A673 (cell line): ENCODE measurements around the gene RS1. TPM values are rescaled to one million over a fixed set of nuclear protein-coding genes. Genes with fewer than 3 reads are reported as not detected.

Experiments
- BruUV-seq: library from RNA; stranded (reverse); fragments of 400-500 nt; replicated peaks from 2 replicates; lab custom pipeline; 2021; lab: Mats Ljungman, UMichigan
- CTCF ChIA-PET: fragments of 300-600 bp; sonication (Branson Sonifier 250); formaldehyde crosslinking; loops from one replicate; lab custom pipeline; 2022; ENCODE audit warnings: antibody characterized with exemption; lab: Charles Lee
- POLR2A ChIA-PET: fragments of 300-600 bp; sonication (Branson Sonifier 250); formaldehyde crosslinking; loops from one replicate; lab custom pipeline; 2022; ENCODE audit warnings: antibody characterized with exemption; ENCODE audit not compliant: low non-redundant PET; lab: Charles Lee
- DNase-seq: peaks from one replicate; pipeline ENCODE4 v3.0.0-alpha.2; 2015; ENCODE audit warnings: low spot score
- H3K27ac ChIP-seq: fragments of 200-600 bp; sonication (generic); 2 replicates; pipeline ENCODE4 v1.5.1; 2016; ENCODE audit warnings: mixed run types, low read depth, mild to moderate bottlenecking, mixed read lengths, antibody characterized with exemption, low read length; ENCODE audit not compliant: poor library complexity, severe bottlenecking
- H3K27me3 ChIP-seq: fragments of 200-600 bp; sonication (generic); replicated peaks from 2 replicates; pipeline ENCODE4 v1.6.1; 2017; ENCODE audit warnings: mixed run types, low read depth, mild to moderate bottlenecking, mixed read lengths, antibody characterized with exemption, low read length; ENCODE audit not compliant: insufficient read depth, poor library complexity
- H3K36me3 ChIP-seq: fragments of 200-600 bp; sonication (generic); 2 replicates; pipeline ENCODE4 v1.6.1; 2016; ENCODE audit warnings: mixed run types, mild to moderate bottlenecking, mixed read lengths, antibody characterized with exemption, low read length; ENCODE audit not compliant: insufficient read depth, poor library complexity, severe bottlenecking
- H3K4me1 ChIP-seq: fragments of 200-600 bp; sonication (generic); 2 replicates; pipeline ENCODE4 v1.6.1; 2017; ENCODE audit warnings: mixed run types, mild to moderate bottlenecking, mixed read lengths, antibody characterized with exemption, low read length; ENCODE audit not compliant: insufficient read depth, poor library complexity, severe bottlenecking
- H3K4me3 ChIP-seq: fragments of 200-600 bp; sonication (generic); 2 replicates; pipeline ENCODE4 v1.5.1; 2016; ENCODE audit warnings: low read depth, mixed run types, mild to moderate bottlenecking, mixed read lengths, low read length; ENCODE audit not compliant: poor library complexity, severe bottlenecking
- H3K9me3 ChIP-seq: fragments of 200-600 bp; sonication (generic); 2 replicates; pipeline ENCODE4 v1.6.1; 2016; ENCODE audit warnings: mixed run types, low read depth, mild to moderate bottlenecking, mixed read lengths, antibody characterized with exemption, low read length; ENCODE audit not compliant: poor library complexity, severe bottlenecking
- EZH2 ChIP-seq: fragments of 200-600 bp; sonication (generic); IDR thresholded peaks from 2 replicates; pipeline ENCODE4 v1.6.1; 2017; ENCODE audit warnings: borderline replicate concordance, low read depth, mild to moderate bottlenecking, mixed read lengths, antibody characterized with exemption, low read length; ENCODE audit not compliant: poor library complexity, severe bottlenecking
- intact Hi-C: fragments of 100-400 bp; cut with micrococcal nuclease; formaldehyde crosslinking; loops from one replicate; pipeline ENCODE4 v1.10.0; 2022; ENCODE audit not compliant: unreplicated experiment
- total RNA-seq: library from RNA; stranded (reverse); gene quantifications from 2 replicates; pipeline ENCODE4 v1.2.3, GENCODE V29; 2021
- TF ChIP-seq, protein P1 (sequence below): fragments of 300-800, 200-600 bp; sonication (generic); conservative IDR thresholded peaks from 2 replicates; pipeline ENCODE4 v1.5.1; 2017; ENCODE audit warnings: low read depth, mild to moderate bottlenecking, antibody characterized with exemption, low read length, moderate library complexity, mixed read lengths

The RS1 gene
- total RNA-seq, 1 experiment from 2014 or later, result not detected

DNA sequence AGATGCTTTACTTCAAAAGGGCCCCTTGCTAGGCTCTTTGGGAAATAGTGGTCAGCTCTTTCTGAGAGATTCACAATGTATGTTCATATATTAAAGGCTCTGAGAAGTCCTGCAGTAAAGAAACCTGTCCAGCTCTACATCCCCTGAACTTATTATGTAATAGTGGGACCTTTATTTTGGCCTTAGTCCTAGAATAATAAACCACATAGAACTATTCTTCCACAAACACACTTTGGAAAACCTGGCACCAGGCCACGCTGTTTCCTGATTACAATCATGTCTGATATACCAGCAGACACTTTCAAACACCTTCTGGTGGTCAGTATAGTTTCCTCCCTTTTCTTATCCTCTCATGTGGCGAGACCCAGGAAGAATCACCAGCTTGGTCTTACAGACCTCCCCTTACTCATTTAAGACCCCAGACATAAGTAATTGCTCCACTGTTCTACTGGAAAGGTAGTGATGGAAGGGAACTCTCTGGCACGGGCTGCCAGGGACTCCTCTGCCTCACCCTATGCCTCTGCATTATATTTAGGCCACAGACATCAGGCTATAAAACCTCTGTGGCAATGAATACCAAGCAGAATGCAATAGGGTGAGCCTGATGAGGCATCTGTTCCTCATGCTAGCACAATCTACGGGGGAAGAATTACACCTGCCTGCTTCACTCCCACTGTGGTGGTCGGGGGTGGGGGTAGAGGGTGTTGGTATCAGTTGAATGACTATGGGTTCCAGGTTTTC is 29.9 kb upstream of the RS1 start:
- intact Hi-C loops, result no loop called here
- TF ChIP-seq EZH2, result no peak
- TF ChIP-seq, protein P1, sequence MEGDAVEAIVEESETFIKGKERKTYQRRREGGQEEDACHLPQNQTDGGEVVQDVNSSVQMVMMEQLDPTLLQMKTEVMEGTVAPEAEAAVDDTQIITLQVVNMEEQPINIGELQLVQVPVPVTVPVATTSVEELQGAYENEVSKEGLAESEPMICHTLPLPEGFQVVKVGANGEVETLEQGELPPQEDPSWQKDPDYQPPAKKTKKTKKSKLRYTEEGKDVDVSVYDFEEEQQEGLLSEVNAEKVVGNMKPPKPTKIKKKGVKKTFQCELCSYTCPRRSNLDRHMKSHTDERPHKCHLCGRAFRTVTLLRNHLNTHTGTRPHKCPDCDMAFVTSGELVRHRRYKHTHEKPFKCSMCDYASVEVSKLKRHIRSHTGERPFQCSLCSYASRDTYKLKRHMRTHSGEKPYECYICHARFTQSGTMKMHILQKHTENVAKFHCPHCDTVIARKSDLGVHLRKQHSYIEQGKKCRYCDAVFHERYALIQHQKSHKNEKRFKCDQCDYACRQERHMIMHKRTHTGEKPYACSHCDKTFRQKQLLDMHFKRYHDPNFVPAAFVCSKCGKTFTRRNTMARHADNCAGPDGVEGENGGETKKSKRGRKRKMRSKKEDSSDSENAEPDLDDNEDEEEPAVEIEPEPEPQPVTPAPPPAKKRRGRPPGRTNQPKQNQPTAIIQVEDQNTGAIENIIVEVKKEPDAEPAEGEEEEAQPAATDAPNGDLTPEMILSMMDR, result no peak
- DNase-seq, result no peak
- no peaks in the 10 kb centered on the region for H3K27me3 ChIP-seq
- no peak overlapping the region for H3K27ac ChIP-seq
- no peak overlapping the region for H3K4me3 ChIP-seq
- no peaks in the 10 kb centered on the region for H3K36me3 ChIP-seq
- H3K9me3 ChIP-seq, result no peaks in the 10 kb centered on the region
- no peaks in the 10 kb centered on the region for H3K4me1 ChIP-seq
- POLR2A ChIA-PET, result no interaction called here
- BruUV-seq, result no TSS peak
- CTCF ChIA-PET, result interaction anchor here (0.6 kb wide), 1 partner anchor 9 kb away, joined by 3 read pairs; no protein-coding TSS in a partner anchor

GRCh38 chrX:18698737-18699650 is 27.1 kb upstream of the RS1 start:
- BruUV-seq, result no TSS peak
- intact Hi-C loops, result no loop called here

DNA sequence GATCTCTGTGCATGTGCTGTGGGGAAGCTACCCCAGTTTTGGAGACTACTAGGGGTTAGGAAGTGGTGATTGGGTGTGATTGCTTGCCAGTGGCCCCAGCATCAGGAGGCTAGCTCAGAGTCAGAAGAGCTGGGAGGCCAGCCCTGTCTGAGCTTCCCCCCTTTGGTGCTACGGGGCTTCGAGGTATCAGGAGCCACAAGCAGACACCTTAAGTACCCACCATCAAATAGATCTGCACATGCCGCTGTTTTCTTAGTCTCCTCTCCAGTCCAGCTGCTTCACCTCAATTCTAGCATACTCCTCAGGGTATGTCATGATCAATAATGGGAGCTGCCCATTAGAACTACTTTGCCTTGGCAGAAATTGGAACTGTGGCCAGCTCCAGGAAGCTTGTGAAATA is 24.7 kb upstream of the RS1 start:
- POLR2A ChIA-PET, result no interaction called here
- TF ChIP-seq, protein P1, result no peak
- TF ChIP-seq EZH2, result no peak
- H3K27me3 ChIP-seq, result peaks cover 6% of the 10 kb centered on the region
- no peak for DNase-seq
- no TSS peak for BruUV-seq
- H3K9me3 ChIP-seq, result no peaks in the 10 kb centered on the region
- CTCF ChIA-PET, result no interaction called here
- H3K4me1 ChIP-seq, result no peaks in the 10 kb centered on the region
- H3K4me3 ChIP-seq, result no peak overlapping the region
- intact Hi-C loops, result no loop called here
- no peak overlapping the region for H3K27ac ChIP-seq
- no peaks in the 10 kb centered on the region for H3K36me3 ChIP-seq

More at GRCh38 chrX:18698737-18699650, 27.1 kb upstream of the RS1 start:
- Histone ChIP-seq H3K9me3 (no peaks in the 10 kb centered on the region), H3K4me3 (no peak overlapping the region), H3K4me1 (no peaks in the 10 kb centered on the region), H3K27me3 (no peaks in the 10 kb centered on the region), H3K27ac (no peak overlapping the region), H3K36me3 (no peaks in the 10 kb centered on the region)
- TF ChIP-seq, protein P1, result no peak
- no peak for TF ChIP-seq EZH2
- peak; percentile 56 for DNase-seq
- ChIA-PET CTCF (no interaction called here), POLR2A (no interaction called here)
